Measurements from ENCODE around the gene ADARB2. TPM values are rescaled to one million over a fixed set of nuclear protein-coding genes. Genes with fewer than 3 reads are reported as not detected.

The ADARB2 gene
- total and polyA plus RNA-seq, 2 experiments from 2014 or later: not detected

- WGBS, 2 experiments (ENCODE audit: low coverage in 1 of 2, low lambda C conversion rate in 2 of 2, missing lambda C conversion rate in 2 of 2): 56 to 58% methylated on average over 12 of the region's 12 CpGs
- Histone ChIP-seq H3K36me3 (ENCODE audit: low read depth) (no peaks in the 10 kb centered on the region), H3K9ac (no peak overlapping the region), H3K4me2 (ENCODE audit: unreplicated experiment) (no peak overlapping the region), H3K9me3 (ENCODE audit: low read depth) (no peaks in the 10 kb centered on the region), H2AFZ (no peak overlapping the region), H3K4me1 (ENCODE audit: insufficient read depth) (no peaks in the 10 kb centered on the region), H3K79me2 (ENCODE audit: insufficient read depth) (no peaks in the 10 kb centered on the region), H3K9me2 (ENCODE audit: insufficient read depth) (no peaks in the 10 kb centered on the region), H3F3A (ENCODE audit: insufficient read depth) (no peaks in the 10 kb centered on the region), H4K20me1 (ENCODE audit: insufficient read depth) (no peaks in the 10 kb centered on the region), H3K4me3 (no peak overlapping the region), H3K27ac (no peak overlapping the region), H3K27me3 (replicated peaks; ENCODE audit: insufficient read depth) (no peaks in the 10 kb centered on the region)
- TF ChIP-seq EZH2phosphoT487 (IDR thresholded peaks at IDR 0.05; ENCODE audit: insufficient read depth, low read depth): no peak
- no peak for TF ChIP-seq EZH2 (IDR thresholded peaks at IDR 0.05; ENCODE audit: insufficient read depth, poor library complexity, severe bottlenecking)
- no peak for DNase-seq
- in situ Hi-C loops (cut with MboI): no loop called here
These were observed 53.7 kb downstream of the ADARB2 start for GRCh38 chr10:1683649-1684048.

- Histone ChIP-seq H3F3A (ENCODE audit: insufficient read depth) (no peaks in the 10 kb centered on the region), H3K27me3 (replicated peaks; ENCODE audit: insufficient read depth) (no peaks in the 10 kb centered on the region), H3K79me2 (ENCODE audit: insufficient read depth) (no peaks in the 10 kb centered on the region), H3K9me2 (ENCODE audit: insufficient read depth) (no peaks in the 10 kb centered on the region), H2AFZ (no peak overlapping the region), H3K4me3 (no peak overlapping the region), H3K4me2 (ENCODE audit: unreplicated experiment) (no peak overlapping the region), H3K27ac (no peak overlapping the region), H3K9ac (no peak overlapping the region), H3K9me3 (ENCODE audit: low read depth) (no peaks in the 10 kb centered on the region), H3K4me1 (ENCODE audit: insufficient read depth) (no peaks in the 10 kb centered on the region), H4K20me1 (ENCODE audit: insufficient read depth) (no peaks in the 10 kb centered on the region), H3K36me3 (ENCODE audit: low read depth) (no peaks in the 10 kb centered on the region)
- 19 to 20% methylated on average over 13 of the region's 13 CpGs for WGBS, 2 experiments (ENCODE audit: low coverage in 1 of 2, low lambda C conversion rate in 2 of 2, missing lambda C conversion rate in 2 of 2)
- in situ Hi-C loops (cut with MboI): no loop called here
- no peak for DNase-seq
- no peak for TF ChIP-seq EZH2 (IDR thresholded peaks at IDR 0.05; ENCODE audit: insufficient read depth, poor library complexity, severe bottlenecking)
- no peak for TF ChIP-seq EZH2phosphoT487 (IDR thresholded peaks at IDR 0.05; ENCODE audit: insufficient read depth, low read depth)
These were observed 57.3 kb downstream of the ADARB2 start for GRCh38 chr10:1679821-1680650.

DNA sequence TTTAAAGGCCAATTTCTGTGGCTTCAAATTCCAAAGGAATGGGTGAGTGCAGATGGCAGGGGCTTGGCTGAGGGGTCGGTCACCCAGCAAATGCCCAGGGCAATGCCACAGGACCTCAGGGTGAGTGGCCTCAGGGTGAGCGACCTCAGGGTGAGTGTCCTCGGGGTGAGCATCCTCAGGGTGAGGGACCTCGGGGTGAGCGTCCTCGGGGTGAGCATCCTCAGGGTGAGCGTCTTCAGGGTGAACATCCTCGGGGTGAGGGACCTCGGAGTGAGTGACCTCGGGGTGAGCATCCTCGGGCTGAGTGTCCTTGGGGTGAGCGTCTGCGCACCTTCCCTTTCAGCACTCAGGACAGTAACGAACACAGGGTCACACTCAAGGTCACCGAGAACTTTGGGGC is 59.2 kb downstream of the ADARB2 start:
- no peaks in the 10 kb centered on the region for H3F3A ChIP-seq (ENCODE audit: insufficient read depth)
- no peak for TF ChIP-seq EZH2phosphoT487 (IDR thresholded peaks at IDR 0.05; ENCODE audit: insufficient read depth, low read depth)
- no peak for TF ChIP-seq EZH2 (IDR thresholded peaks at IDR 0.05; ENCODE audit: insufficient read depth, poor library complexity, severe bottlenecking)
- no peaks in the 10 kb centered on the region for H3K9me3 ChIP-seq (ENCODE audit: low read depth)
- H3K27me3 ChIP-seq (replicated peaks; ENCODE audit: insufficient read depth): no peaks in the 10 kb centered on the region
- DNase-seq: no peak
- no peak overlapping the region for H3K4me3 ChIP-seq
- no peak overlapping the region for H3K9ac ChIP-seq
- no peak overlapping the region for H2AFZ ChIP-seq
- H3K4me2 ChIP-seq (ENCODE audit: unreplicated experiment): no peak overlapping the region
- H3K36me3 ChIP-seq (ENCODE audit: low read depth): no peaks in the 10 kb centered on the region
- no peak overlapping the region for H3K27ac ChIP-seq
- H3K79me2 ChIP-seq (ENCODE audit: insufficient read depth): no peaks in the 10 kb centered on the region
- H3K9me2 ChIP-seq (ENCODE audit: insufficient read depth): no peaks in the 10 kb centered on the region
- in situ Hi-C loops (cut with MboI): no loop called here
- 31 to 37% methylated on average over 14 to 15 of the region's 15 CpGs for whole genome bisulfite sequencing, 2 experiments (ENCODE audit: low coverage in 1 of 2, low lambda C conversion rate in 2 of 2, missing lambda C conversion rate in 2 of 2)
- H4K20me1 ChIP-seq (ENCODE audit: insufficient read depth): no peaks in the 10 kb centered on the region
- H3K4me1 ChIP-seq (ENCODE audit: insufficient read depth): no peaks in the 10 kb centered on the region

- Histone ChIP-seq H3K79me2 (ENCODE audit: insufficient read depth) (no peaks in the 10 kb centered on the region), H3K27me3 (replicated peaks; ENCODE audit: insufficient read depth) (no peaks in the 10 kb centered on the region), H3K4me3 (no peak overlapping the region), H3K9ac (no peak overlapping the region), H3K36me3 (ENCODE audit: low read depth) (no peaks in the 10 kb centered on the region), H2AFZ (no peak overlapping the region), H4K20me1 (ENCODE audit: insufficient read depth) (no peaks in the 10 kb centered on the region), H3K27ac (no peak overlapping the region), H3F3A (ENCODE audit: insufficient read depth) (no peaks in the 10 kb centered on the region), H3K9me3 (ENCODE audit: low read depth) (no peaks in the 10 kb centered on the region), H3K9me2 (ENCODE audit: insufficient read depth) (no peaks in the 10 kb centered on the region), H3K4me2 (ENCODE audit: unreplicated experiment) (no peak overlapping the region), H3K4me1 (ENCODE audit: insufficient read depth) (no peaks in the 10 kb centered on the region)
- DNase-seq: no peak
- WGBS, 2 experiments (ENCODE audit: low coverage in 1 of 2, low lambda C conversion rate in 2 of 2, missing lambda C conversion rate in 2 of 2): 22 to 24% methylated on average over 6 of the region's 6 CpGs
- in situ Hi-C loops (cut with MboI): no loop called here
- no peak for TF ChIP-seq EZH2phosphoT487 (IDR thresholded peaks at IDR 0.05; ENCODE audit: insufficient read depth, low read depth)
- TF ChIP-seq EZH2 (IDR thresholded peaks at IDR 0.05; ENCODE audit: insufficient read depth, poor library complexity, severe bottlenecking): no peak
These were observed 59.9 kb downstream of the ADARB2 start for GRCh38 chr10:1677307-1677939.
